ENCODE data around the gene FOXD2.
A peak's percentile ranks its signal among the peaks of the same experiment; 100 is the strongest.
"Not testable (repeated sequence)": the region's sequence is repeated elsewhere in the genome, so short reads cannot be mapped to it uniquely, and the experiment has no call there.

FOXD2 gene

DNA sequence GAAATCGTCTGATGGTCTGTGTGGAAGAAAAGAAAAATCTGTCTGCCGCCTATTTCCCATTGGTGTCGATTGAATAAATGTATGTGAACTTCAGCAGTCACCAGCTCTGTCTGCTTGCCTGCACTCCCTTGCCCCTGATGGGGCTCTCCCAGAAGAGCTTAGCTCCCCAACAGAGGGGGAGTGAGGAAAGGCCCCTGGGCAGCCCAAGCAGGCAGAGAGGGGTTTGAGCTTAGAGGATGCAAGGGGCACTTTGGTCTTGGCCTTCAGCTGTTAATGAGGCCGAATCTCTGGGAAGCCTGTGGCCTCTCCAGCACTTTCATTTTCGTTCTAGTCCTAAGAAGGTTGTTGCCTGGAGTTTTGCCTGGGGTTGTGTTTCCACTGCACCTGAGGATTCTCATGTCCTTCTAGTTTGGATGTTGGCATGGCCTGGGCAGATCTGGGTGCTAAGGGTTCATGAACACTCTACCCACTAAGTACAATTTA is 2.8 kb downstream of the FOXD2 start:
- DNase-seq: no peak

DNA sequence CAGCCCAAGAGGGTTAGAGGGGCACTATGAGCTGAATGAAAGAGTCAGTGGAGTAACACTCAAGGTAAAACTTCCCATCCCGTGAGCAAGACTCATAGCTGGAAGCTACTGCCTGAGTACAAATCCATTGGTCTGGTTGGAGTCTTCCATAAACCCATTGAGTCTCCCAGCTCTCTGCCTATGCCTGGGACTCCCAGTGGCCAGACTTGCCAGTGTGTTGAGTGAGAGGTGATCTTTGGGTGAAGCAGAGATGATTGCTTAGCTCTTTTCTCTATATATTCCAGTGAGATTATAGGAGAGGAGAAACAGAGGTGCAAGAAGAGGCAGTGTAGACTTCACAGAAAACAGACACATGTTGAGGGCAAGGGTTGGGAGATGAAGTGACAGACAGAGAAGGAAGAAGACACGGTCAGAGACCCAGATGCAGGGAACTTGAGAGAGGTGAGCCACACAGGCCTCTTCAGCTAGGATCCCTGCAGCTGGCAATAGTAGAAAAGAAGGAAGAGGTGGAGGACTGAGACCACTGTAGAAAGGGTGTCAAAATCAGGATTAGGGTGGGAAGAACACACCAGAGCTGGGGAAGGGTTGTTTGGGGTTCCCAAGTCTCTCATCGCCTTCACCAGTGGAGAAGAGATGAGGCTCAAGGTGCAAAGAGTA is 3.7 kb downstream of the FOXD2 start:
- DNase-seq: no peak

DNA sequence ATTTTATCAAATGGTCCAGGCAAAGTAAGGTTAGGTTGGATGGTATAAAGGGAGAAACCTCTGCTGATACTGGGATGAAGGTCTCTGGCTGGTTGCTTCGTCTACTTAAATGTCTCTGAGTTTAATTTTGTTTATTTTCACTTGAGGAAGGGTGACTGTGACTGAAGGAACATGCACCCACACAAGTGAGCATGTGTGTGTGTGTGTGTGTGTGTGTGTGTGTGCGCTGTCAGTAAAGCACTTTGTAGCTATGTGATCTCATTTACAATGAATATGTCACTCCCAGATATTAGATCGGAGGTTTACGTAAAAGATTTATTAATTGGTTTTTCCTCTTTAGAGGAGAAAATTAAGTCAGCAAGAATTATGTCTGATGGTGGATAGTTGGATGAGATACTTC is 4.4 kb downstream of the FOXD2 start:
- DNase-seq: no peak

DNA sequence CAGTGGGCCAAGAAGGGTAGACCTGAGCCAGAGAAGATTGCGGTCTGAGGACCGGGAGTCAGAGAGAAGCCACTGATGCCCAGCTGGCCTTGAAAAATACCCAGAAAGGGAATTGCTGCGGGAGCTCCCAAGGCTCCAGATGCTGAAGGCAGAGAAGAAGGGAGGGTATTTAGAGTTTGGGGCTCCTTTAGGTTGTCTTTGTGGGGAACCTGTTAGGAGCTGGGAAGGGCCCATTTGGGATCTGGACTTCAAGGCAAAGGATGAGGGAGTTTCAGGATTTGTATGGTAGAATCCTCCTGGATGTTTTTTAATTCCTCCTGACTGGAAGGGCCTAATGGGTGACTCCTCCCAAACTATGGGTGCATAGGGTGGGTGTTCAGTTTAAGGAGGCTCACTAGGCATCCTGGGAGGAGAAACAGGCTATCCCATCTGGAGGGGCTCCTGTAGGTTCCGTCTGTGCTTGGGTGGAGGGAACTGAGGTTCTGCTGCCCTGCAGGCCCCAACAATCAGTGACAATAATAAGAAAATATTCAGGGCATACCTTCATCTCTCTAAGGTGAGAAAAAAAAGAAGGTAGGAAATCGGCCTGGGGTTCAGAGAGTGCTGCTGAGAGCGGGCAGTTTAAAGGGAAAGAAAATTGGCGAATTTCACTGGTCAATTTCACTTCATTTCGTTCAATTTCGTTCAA is 5.1 kb downstream of the FOXD2 start:
- DNase-seq: no peak

DNA sequence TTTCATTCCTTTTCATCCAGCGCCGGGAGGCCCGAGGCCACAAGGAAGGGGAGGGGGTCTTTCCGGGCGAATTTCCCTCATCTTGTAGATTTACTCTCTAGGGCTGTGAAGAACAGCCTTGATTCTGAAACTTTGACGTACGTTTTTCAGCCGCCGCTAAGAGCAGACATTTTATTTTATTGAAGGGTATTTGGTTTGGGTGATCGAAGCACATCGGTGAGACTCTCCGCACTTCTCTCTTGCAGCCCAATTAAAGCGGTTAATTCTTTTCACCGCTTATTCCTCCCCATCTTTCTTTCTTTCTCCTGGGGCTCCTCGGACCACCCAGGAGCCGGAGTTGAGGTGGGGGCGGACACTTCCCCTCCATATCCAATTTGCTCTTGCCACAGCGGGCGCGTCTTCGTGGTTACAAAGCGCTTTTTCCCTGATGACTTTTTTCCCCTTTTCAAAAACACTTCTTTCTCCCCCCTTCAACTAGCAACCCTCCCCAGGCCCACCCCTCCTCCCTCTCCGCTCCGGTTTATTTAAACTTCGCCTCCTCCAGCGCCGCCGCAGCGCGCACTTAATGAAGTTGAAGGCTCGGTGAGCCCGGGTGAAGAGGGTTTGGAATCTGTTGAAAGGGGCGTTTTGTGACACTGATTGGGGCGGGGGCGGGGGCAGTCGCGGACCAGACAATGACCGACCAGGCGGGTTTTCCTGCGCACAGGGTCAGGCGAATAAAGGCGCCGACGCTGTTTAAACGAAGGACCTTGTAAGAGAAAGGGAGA is 5.9 kb downstream of the FOXD2 start:
- DNase-seq: no peak

DNA sequence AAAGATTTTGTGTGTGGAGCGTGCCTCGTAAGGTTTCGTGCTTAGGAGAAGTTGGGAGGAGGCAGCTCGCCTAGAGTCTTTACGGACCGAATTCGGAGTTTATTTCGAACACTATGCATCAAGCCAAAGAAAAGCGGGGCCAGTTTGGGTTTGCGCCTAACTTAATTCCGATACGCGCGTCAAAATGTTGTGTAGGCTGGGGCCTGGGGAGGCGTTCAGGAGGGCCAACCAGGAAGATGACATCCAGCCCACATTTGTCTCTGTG is 6.4 kb downstream of the FOXD2 start:
- no peak for DNase-seq

DNA sequence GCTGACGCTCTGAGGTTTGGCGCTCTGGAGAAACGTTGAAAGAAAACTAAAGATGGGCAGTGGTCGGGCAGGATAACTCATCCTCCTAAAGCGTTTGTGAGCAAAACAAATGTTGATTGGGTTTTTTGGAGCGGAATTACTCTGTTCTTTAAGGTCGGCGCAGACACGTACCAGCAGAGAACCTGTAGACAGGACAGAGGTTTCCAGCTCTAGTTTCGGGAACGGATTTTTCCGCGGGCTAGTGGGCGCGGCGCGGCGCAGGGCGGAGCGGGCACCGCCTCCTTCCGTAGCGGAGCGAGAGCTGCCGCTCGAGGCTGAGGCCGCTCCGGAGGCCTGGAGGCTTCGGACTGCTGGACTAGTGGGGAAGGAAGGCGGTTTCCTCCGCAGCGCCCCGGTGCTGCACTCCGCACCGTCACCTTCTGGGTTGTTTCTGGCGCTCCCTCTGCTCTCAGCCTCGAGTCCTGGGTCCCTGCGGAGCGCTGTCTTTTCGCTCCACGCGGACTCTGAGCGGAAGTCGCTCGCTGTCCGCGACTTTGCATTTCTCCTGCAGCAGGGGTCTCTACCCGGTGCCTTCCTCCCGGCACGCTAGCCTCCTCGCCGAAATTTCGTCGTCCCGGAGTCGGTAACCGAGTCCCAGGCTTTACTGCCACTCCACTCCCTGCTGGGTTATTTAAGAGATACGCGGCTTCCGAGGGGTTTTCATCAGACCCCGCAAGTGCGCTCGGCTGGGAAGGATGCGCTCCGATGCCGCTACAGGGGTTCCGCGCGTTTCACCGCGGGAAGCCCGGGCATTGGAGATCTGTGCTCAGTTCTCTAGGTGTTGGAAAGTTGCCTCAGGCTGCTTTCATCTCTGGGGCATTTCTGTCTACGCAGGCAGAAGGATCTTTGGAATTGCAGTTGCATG is 7.0 kb downstream of the FOXD2 start:
- DNase-seq: peak in 1 of 2 experiments; percentile 24

DNA sequence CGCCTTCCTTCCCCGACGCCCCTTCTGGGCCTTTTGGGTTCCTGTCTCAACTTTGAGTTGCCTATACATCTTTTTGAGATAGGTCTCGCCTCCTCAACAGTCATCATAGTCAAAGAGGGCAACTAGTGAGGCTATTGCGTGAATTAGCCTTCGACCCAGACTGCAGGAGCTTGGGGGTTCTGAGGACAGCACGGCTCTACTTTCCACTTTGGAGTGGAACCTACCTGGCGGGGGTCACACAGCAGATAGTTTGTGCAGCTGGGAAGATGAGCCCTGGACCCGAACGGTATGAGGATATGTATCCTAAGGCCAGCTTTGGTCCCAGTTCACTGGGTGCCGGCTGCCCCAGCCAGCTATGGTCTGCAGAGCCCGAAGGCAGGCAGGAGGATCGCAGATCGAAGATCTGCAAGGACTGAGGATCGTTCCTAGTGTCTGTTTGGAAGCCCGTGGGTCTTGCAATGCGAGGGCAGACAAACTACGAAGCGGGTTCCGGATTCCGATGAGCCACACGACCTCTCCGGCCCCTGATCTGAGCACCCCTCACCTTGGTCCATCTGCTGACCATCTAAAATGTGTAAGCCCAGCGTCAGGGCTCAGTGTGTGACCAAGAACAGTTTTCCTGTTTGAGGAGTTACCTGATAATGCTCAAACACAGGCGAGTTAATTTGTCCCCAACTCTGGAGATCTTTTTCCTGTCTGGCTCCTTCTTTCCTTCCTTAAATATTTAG is 8.1 kb downstream of the FOXD2 start:
- DNase-seq: no peak

DNA sequence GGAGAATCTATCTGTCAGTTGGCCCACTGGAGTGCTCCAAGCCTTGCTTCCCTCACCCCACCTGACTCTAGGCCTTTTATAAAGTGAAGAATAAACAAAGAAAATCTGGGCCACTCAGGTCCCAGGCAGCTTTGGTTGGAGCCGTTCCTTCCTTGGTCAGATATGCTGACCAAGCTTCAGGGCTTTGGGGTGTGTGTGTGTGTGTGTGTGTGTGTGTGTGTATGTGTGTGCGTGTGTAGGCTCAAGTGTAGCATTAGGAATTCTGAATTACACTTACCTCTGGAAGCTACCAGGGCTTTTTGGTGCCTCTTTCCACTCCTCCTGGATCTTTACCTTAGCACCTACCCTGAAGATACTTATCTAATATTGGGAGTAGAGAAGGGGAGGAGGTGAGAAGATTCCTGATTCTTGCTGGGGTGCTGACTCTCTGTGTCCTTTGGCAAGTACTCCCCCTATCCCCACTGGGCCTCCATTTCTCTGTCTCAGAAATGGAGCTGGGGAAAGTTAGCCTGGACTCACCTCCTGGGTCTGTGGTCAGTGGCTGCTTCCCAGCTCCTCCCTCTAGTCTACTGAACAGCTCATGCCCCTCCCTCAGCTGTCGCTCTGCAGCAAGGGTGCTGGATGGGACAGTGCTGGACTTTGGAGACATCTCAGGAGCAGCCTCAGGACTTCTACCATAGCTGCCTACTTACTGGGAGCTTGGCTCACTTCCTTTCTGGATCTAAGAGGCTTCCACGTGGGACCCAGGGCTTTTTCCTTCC is 10.8 kb downstream of the FOXD2 start:
- DNase-seq: no peak

DNA sequence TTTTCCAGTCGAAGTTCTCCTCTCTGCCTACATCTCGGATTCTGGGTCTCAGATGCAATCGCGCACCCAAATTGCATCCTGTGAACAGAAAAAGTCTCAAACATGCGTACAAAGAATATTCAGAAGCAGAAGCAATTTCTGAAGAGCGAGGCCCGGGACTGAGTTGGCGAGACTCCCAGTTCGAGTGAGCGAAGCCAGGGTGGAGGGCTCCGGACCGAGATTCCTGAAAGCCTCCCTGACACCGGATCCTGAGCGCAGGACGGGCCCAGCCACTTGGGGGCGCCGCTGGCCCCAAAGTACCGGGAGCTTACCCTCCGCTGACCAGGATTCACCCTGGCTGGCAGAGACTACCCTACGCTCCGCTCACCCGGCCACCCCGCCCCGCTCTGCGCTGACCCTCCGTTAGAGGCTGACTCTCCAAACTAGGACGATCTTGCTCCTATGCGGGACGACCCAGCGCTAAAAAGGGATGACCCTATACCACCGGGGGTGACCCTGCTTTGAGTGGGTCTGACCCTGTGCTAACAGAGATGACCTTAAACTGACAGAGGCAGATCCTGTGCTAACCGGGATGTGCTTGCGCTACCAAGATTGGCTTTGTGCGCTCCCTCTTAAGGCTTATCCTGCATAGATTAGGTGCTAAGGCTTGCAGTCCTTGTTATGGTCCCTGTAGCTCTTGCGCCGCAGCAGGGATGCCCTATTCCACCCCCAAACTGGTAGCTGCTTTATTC is 12.1 kb downstream of the FOXD2 start:
- DNase-seq: no peak

DNA sequence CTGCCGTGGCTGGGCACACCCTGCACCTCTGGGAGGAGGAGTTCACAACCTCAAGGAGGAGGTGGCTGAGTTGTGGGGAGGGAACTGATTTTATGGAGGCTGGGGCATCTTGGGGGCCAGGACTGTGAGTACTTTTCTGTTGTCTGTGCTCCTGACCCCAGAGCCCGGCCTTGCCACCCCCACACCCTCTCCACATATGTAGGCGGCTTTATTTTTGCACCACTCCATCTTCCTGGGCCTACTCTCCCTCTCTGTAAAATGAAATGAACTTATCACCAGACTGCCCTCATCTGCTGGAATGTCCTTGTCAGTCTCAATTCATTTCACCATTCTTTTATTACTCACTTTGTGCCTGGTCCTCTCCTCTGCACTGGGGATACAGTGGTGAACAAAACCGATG is 12.8 kb downstream of the FOXD2 start:
- DNase-seq: no peak

DNA sequence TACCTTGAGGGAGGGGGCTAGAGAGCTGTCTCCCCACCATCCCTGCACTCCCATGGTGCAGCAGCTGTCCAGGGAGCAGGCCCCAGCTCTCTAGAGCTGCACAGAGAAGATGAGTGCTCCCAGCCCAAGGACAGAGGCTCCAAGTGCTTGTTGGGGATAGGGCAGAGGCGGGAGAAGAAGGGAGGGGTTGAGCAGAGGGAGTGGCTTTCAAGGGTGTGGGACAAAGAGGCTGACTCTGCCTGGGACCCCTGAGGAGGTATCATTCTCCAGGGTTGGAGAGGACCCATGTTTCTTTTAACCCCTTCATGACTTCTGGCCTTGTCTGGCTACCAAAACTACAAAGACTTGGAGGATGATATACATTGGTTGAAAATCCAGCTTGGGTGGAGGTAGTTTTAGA is 14.6 kb downstream of the FOXD2 start:
- no peak for DNase-seq

DNA sequence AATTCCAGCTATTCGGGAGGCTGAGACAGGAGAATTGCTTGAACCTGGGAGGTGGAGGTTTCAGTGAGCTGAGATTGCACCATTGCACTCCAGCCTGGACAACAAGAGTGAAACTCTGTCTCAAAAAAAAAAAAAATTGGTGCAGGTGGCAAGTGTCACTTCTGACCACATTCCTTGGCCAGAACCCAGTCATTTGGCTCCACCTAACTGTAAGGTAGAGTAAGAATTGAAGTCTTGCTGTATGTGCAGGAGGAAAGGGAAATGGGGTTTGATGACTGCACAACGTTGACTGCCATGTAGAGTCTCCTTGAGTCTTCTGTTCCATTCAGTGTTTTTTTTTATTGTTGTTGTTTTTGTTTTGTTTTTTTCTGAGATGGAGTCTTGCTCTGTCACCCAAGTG is 16.1 kb downstream of the FOXD2 start:
- DNase-seq: not testable (repeated sequence)

DNA sequence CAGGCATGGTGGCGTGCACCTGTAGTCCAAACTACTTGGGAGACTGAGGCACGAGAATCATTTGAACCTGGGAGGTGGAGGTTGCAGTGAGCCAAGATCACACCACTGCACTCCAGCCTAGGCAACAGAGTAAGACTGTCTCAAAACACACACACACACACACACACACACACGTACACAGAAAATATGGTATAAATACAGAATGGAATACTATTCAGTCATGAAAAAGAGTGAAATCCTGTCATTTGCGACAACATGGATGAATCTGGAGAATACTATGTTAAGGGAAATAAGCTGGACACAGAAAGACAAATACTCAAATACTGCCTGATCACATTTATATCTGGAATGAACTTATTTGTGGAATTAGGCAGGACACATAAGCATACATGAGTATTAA is 18.4 kb downstream of the FOXD2 start:
- no peak for DNase-seq

DNA sequence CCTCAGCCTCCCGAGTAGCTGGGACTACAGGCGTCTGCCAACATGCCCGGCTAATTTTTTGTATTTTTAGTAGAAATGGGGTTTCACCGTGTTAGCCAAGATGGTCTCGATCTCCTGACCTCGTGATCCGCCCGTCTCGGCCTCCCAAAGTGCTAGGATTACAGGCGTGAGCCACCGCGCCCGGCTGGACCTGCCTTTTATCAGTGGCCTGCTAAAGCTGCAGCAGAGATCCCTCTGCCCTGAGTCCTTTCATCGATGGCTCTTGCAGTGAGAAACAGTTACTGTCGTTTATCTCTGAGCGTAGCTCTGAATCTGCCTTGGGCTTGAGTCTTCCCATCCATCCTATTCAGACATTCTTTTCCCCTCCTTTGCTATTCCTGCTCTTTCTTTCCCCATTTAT is 19.7 kb downstream of the FOXD2 start:
- DNase-seq: not testable (repeated sequence)

DNA sequence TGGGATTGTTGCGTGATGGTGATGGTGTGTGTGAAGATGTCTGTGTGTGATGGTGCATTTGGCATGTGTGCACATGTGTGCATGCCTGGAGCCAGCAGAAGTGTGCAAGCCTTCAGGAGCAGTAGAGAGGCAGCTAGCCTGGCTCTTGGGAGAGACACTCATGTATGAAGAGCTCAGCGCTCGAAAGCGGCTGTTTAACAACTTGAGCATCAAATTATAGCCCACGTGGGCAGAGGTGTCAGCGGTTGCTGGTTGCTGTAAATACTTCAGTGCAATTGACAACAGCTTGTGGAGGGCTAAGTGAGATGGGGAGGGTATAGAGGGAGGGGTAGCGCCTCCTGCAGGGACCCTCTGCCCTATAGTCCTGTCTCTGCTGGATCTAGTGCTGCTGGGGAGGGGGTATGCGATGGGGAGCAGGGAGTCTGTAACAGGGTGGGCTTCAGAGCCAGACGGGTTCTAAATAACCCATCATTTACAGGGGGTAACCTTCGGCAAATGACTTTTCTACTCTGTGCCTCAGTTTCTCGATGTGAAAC is 21.5 kb downstream of the FOXD2 start:
- DNase-seq: no peak

DNA sequence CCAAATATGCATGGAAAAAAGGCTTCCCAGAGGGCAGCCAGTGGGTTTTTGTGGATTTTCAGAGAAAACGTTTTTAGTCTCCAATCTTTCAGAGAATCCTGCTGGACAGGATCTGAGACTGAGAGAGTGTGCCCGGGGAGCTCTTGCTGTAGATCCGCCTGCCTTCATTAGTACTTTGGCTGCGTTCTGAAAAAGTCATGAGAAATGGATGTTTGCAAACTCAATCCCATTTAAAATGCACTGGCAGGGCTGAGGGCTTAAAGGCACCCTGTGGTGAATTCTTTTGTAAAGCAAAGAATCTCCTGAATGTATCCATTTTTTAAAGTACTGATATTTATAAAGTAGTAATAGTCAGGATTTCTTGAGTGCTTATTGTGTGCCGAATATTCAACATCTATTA is 22.2 kb downstream of the FOXD2 start:
- DNase-seq: no peak

DNA sequence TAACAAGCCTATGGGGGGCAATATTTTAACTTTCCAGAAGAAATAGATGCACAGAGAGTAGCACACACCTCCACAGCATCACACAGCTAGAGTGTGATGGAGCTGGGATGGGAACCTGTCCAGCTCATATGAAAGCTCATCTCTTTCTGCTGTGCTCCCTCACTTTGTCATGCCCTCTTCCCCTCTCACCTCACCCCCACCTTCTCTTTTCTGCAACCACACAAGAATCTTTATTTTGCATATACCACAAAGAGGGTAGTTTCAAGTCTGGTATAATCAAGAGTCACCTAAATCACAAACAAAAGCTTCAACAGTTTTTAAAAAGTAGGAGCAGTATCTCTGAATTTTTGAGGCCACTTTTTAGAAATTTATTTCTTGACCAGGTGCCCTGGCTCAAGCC is 22.6 kb downstream of the FOXD2 start:
- DNase-seq: no peak

DNA sequence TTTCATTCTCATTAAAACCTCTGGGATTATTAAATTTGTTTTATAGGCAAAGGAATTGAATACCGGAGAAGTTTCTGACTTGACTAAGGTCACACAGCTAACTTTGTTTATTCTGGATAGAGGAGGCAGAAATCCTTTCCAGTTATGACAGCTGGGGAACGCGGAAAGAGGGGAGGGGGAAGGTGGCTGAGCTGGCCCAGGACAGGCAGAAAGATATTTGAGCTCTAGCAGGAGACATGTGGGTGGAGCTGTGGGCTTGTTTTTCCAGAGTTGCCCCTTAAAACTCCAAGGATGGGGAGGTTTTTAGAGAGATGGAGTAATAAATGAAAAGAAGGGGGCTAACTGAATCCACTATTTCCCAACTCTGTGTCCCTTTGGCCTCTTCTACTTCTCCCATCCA is 27.8 kb downstream of the FOXD2 start:
- no peak for DNase-seq

DNA sequence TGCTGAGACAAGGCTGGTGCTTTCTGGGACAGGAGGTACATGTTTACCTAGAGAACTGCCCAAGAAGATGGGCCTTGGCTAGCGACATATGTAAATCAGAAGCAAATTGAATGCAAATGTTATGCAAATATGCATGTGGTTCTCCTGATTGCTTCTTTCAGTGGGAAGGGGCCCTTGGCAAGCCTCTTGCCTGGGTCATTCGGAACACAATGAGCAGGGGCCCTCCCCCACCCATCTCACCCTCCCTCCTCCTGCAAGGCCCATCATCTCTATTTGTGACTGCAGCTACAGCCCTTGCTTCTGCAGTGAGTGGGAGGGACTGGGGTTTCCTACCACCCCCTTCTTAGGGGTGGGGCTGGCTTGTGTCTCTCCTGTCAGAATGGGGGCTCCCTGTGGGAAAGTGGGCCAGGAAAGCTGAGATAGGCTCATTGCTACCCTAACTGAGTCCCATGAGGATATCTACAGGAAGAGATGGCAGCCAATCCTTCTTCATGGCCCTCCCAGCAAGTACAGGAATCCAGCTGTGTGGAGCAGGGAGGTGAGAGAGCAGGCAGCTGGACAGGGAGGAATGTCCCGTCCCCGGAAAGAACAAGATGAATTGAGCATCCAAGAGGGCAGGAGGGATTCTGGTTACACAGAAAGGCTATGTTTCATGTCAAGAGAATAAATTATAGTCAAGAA is 31.0 kb downstream of the FOXD2 start:
- no peak for DNase-seq
